Uterus (tissue), 4 donors: ENCODE results near the gene SMIM7. TPM values are rescaled to one million over a fixed set of nuclear protein-coding genes. Genes with fewer than 3 reads are reported as not detected.

ENCODE experiments used
- DNase-seq, 2 donors: peaks; one replicate each; pipeline ENCODE4 v3.0.0-alpha.2; 2019 to 2020
- H3K27ac ChIP-seq, 2 donors: fragments of 200-600 bp; sonication (generic); 1 replicate in 1 of 2; 2 replicates in 1 of 2; pipeline ENCODE4 v1.5.1; 2016 to 2018
- H3K27me3 ChIP-seq, 2 donors: fragments of 200-600 bp; sonication (generic); one replicate each; pipeline ENCODE4 v1.5.1; 2018 to 2019; ENCODE audit warnings: control low read depth in 1 of 2
- H3K36me3 ChIP-seq, 2 donors: fragments of 200-600 bp; sonication (generic); one replicate each; pipeline ENCODE4 v1.5.1; 2019; ENCODE audit warnings: control low read depth in 1 of 2
- H3K4me1 ChIP-seq, 2 donors: fragments of 200-600 bp; sonication (generic); one replicate each; pipeline ENCODE4 v1.5.1; 2018 to 2019; ENCODE audit warnings: control low read depth in 1 of 2
- H3K4me3 ChIP-seq, 2 donors: fragments of 200-600 bp; sonication (generic); 1 replicate in 1 of 2; 2 replicates in 1 of 2; pipeline ENCODE4 v1.5.1; 2018 to 2019; ENCODE audit warnings: mild to moderate bottlenecking in 1 of 2
- H3K9me3 ChIP-seq, 2 donors: fragments of 200-600 bp; sonication (generic); one replicate each; pipeline ENCODE4 v1.5.1; 2019; ENCODE audit warnings: control low read depth in 1 of 2
- POLR2A ChIP-seq, 2 donors: fragments of 450-650 bp; IDR thresholded peaks; one replicate each; pipeline ENCODE4 v1.6.1; 2016; ENCODE audit warnings: antibody characterized with exemption in 2 of 2, mild to moderate bottlenecking in 1 of 2, moderate library complexity in 1 of 2
- intact Hi-C: fragments of 100-400 bp; cut with DNase I; formaldehyde crosslinking; loops from one replicate; pipeline ENCODE4 v1.15.1; 2023; ENCODE audit warnings: low total_unique reads
- total RNA-seq, 4 donors: library from RNA; depleted of rRNA in 3 of 4; stranded (reverse); fragments of >200 nt in 3 of 4; gene quantifications; one replicate each; pipeline versions ENCODE4 v1.1.0 to v1.2.4, GENCODE V29; 2014 to 2023
- TF ChIP-seq, protein P1 (sequence below), 4 experiments: fragments of 200-600 bp in 2 of 4; fragments of 450-650 bp in 2 of 4; sonication (generic) in 2 of 4; IDR thresholded peaks; one replicate each; pipeline ENCODE4 v1.5.1; 2016 to 2019; ENCODE audit warnings: antibody characterized with exemption in 4 of 4, mild to moderate bottlenecking in 2 of 4, moderate library complexity in 1 of 4
- donor health status: DM: yes; HTN: yes; CAD: no.

Gene SMIM7
- total RNA-seq, 4 donors from 2014 or later: 26.6 to 144 (median 85.0) TPM

DNA sequence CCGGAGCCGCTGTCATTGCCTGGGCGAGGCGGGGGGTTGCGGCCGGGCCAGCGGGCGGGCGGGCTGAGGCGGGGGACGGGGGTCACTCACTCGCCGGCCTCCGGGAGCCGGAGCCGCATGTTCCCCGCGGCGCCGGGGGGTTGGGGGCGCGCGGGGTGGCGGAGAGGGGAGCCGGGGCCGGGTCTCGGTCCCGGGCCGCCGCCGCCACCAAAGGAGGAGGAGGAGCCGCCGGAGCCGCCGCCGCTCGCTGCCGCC, 32.1 kb downstream of the SMIM7 start:
- intact Hi-C loops: loop anchor here (5.0 kb wide), 1 partner anchor 46 kb away; no protein-coding TSS in a partner anchor
- H3K4me3 ChIP-seq: peak overlapping the region; percentile 59 to 84
- peak overlapping the region; percentile 84 to 88 for H3K27ac ChIP-seq
- H3K4me1 ChIP-seq: peaks cover 0 to 7% of the 10 kb centered on the region in 2 donors
- H3K27me3 ChIP-seq: no peaks in the 10 kb centered on the region
- H3K9me3 ChIP-seq: no peaks in the 10 kb centered on the region
- TF ChIP-seq, protein P1, sequence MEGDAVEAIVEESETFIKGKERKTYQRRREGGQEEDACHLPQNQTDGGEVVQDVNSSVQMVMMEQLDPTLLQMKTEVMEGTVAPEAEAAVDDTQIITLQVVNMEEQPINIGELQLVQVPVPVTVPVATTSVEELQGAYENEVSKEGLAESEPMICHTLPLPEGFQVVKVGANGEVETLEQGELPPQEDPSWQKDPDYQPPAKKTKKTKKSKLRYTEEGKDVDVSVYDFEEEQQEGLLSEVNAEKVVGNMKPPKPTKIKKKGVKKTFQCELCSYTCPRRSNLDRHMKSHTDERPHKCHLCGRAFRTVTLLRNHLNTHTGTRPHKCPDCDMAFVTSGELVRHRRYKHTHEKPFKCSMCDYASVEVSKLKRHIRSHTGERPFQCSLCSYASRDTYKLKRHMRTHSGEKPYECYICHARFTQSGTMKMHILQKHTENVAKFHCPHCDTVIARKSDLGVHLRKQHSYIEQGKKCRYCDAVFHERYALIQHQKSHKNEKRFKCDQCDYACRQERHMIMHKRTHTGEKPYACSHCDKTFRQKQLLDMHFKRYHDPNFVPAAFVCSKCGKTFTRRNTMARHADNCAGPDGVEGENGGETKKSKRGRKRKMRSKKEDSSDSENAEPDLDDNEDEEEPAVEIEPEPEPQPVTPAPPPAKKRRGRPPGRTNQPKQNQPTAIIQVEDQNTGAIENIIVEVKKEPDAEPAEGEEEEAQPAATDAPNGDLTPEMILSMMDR (IDR thresholded peaks at IDR 0.05): peak in 1 of 4 experiments; percentile 24
- no peak for TF ChIP-seq POLR2A (IDR thresholded peaks at IDR 0.05)
- no peak for DNase-seq
- no peaks in the 10 kb centered on the region for H3K36me3 ChIP-seq

GRCh38 chr19:16627193-16627927, 32.6 kb downstream of the SMIM7 start:
- Histone ChIP-seq H3K4me1 (peaks cover 0 to 7% of the 10 kb centered on the region in 2 donors), H3K27ac (peak overlapping the region; percentile 84 to 88), H3K4me3 (peak overlapping the region; percentile 59 to 84), H3K36me3 (no peaks in the 10 kb centered on the region), H3K9me3 (no peaks in the 10 kb centered on the region), H3K27me3 (no peaks in the 10 kb centered on the region)
- intact Hi-C loops: loop anchor here (5.0 kb wide), 1 partner anchor 45 kb away; no protein-coding TSS in a partner anchor
- DNase-seq: no peak
- no peak for TF ChIP-seq POLR2A (IDR thresholded peaks at IDR 0.05)
- TF ChIP-seq, protein P1 (IDR thresholded peaks at IDR 0.05): no peak

GRCh38 chr19:16626796-16627192, 33.1 kb downstream of the SMIM7 start:
- H3K27ac ChIP-seq: peak overlapping the region; percentile 84 to 88
- peak overlapping the region; percentile 59 to 84 for H3K4me3 ChIP-seq
- DNase-seq: no peak
- H3K9me3 ChIP-seq: no peaks in the 10 kb centered on the region
- TF ChIP-seq, protein P1 (IDR thresholded peaks at IDR 0.05): no peak
- no peak for TF ChIP-seq POLR2A (IDR thresholded peaks at IDR 0.05)
- H3K4me1 ChIP-seq: peaks cover 0 to 7% of the 10 kb centered on the region in 2 donors
- no peaks in the 10 kb centered on the region for H3K36me3 ChIP-seq
- intact Hi-C loops: loop anchor here (5.0 kb wide), 1 partner anchor 44 kb away; no protein-coding TSS in a partner anchor
- H3K27me3 ChIP-seq: no peaks in the 10 kb centered on the region

GRCh38 chr19:16625163-16625958, 34.6 kb downstream of the SMIM7 start:
- TF ChIP-seq, protein P1 (IDR thresholded peaks at IDR 0.05): no peak
- no peak for TF ChIP-seq POLR2A (IDR thresholded peaks at IDR 0.05)
- Histone ChIP-seq H3K27ac (no peak overlapping the region), H3K4me3 (no peak overlapping the region), H3K9me3 (no peaks in the 10 kb centered on the region), H3K4me1 (peaks cover 0 to 13% of the 10 kb centered on the region in 2 donors), H3K36me3 (no peaks in the 10 kb centered on the region), H3K27me3 (no peaks in the 10 kb centered on the region)
- no peak for DNase-seq
- intact Hi-C loops: loop anchor here (5.0 kb wide), 1 partner anchor 43 kb away; no protein-coding TSS in a partner anchor

DNA sequence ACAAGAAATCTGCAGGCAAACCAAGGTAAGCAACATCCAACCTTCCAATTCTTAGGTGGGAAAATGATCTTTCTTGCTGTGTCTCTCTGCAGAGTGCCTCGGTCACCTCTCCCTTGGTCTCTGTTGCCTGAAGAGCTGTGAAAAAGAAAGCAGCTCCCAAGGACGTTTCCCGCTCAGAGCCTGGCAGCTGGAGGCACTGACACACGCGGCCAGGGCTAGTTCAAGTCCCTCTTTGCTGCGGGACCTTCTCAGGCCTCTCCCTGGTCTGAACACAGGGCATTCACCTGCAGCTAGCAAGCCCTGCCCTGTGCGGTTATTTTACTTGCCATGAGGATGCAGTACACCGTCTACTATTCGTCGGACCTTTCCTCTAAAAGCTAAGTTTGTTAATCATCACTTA, 35.7 kb downstream of the SMIM7 start:
- Histone ChIP-seq H3K36me3 (no peaks in the 10 kb centered on the region), H3K4me1 (peaks cover 0 to 21% of the 10 kb centered on the region in 2 donors), H3K9me3 (no peaks in the 10 kb centered on the region), H3K27ac (no peak overlapping the region), H3K27me3 (no peaks in the 10 kb centered on the region), H3K4me3 (no peak overlapping the region)
- no peak for DNase-seq
- no peak for TF ChIP-seq POLR2A (IDR thresholded peaks at IDR 0.05)
- TF ChIP-seq, protein P1 (IDR thresholded peaks at IDR 0.05): no peak
- intact Hi-C loops: no loop called here
